C4-2B (cell line): ENCODE results near the gene IFNG-AS1.

Experiments
- H3K27ac ChIP-seq: fragments of 450-650 bp; 2 replicates; pipeline ENCODE4 v1.5.1; 2017
- CTCF ChIP-seq: fragments of 450-650 bp; conservative IDR thresholded peaks from 2 replicates; pipeline ENCODE4 v1.5.1; 2017; ENCODE audit warnings: mild to moderate bottlenecking
- ZFX ChIP-seq: fragments of 450-650 bp; IDR thresholded peaks from 2 replicates; pipeline ENCODE4 v1.6.1; 2017

Gene IFNG-AS1

GRCh38 chr12:67989184-67989920, at the start of gene IFNG-AS1:
IFNG-AS1 (plus strand) TSS chr12:67989447.
- no peak for TF ChIP-seq CTCF
- no peak for TF ChIP-seq ZFX
- H3K27ac ChIP-seq, result no peak within 1 kb of the TSS

- no peak for TF ChIP-seq ZFX
- no peak for TF ChIP-seq CTCF
- no peak overlapping the region for H3K27ac ChIP-seq
Measured at GRCh38 chr12:67939611-67940010, 49.6 kb upstream of the IFNG-AS1 start.

- H3K27ac ChIP-seq, result no peak overlapping the region
- TF ChIP-seq ZFX (no peak), CTCF (no peak)
Measured at GRCh38 chr12:67940780-67941243, 48.4 kb upstream of the IFNG-AS1 start.

GRCh38 chr12:67942724-67943123, 46.5 kb upstream of the IFNG-AS1 start:
- H3K27ac ChIP-seq, result no peak overlapping the region
- no peak for TF ChIP-seq ZFX
- TF ChIP-seq CTCF, result no peak

GRCh38 chr12:67943141-67943892, 45.9 kb upstream of the IFNG-AS1 start:
- H3K27ac ChIP-seq, result no peak overlapping the region
- no peak for TF ChIP-seq ZFX
- TF ChIP-seq CTCF, result peak; percentile 82

- no peak overlapping the region for H3K27ac ChIP-seq
- TF ChIP-seq CTCF (no peak), ZFX (no peak)
Measured at GRCh38 chr12:67944093-67944492, 45.2 kb upstream of the IFNG-AS1 start.

GRCh38 chr12:67952787-67953186, 36.5 kb upstream of the IFNG-AS1 start:
- no peak for TF ChIP-seq ZFX
- no peak for TF ChIP-seq CTCF
- H3K27ac ChIP-seq, result no peak overlapping the region
